ENCODE measurements around the gene ATG5.
A peak's percentile ranks its signal among the peaks of the same experiment; 100 is the strongest.
"Not testable (repeated sequence)": the region's sequence is repeated elsewhere in the genome, so short reads cannot be mapped to it uniquely, and the experiment has no call there.

The ATG5 gene

DNA sequence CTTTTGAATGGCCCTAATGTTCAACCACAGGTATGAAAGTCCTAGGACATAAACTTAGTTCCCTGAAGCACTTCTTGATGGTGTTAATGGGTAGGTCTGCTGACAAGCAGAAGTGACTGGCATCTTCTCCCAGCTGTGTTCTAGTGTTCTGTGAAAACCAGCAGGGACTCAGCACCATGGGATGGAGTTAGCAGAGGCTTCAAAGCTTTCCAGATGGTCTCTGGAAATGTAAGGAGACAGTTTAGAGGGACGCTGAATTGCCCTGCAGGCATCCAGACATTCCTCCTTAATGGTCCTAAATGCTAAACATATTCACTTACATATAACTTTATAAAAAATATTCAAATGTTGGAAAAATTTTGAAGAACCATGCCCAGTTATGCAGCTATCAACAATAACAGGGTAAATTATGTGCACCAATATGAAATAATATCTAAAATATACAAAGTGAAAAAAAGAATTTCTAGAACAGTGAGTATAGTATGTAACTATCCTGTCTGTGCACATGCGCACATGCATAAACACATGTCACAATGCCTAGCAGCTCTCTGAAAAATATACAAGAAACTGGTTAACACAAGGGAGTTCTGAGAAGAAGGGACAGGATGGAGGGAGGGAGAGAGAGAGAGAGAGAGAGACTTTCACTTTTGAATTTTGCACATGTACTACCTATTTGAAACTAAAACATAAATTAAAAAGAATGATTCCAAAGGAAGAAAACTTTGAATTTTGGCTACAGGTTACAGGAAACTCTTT lies 152.3 kb downstream of the ATG5 start:
- no peak for DNase-seq

GRCh38 chr6:106170030-106170791 lies 155.3 kb downstream of the ATG5 start:
- DNase-seq, result no peak

- DNase-seq, result no peak
These were observed 156.0 kb downstream of the ATG5 start for GRCh38 chr6:106169517-106169916.

DNA sequence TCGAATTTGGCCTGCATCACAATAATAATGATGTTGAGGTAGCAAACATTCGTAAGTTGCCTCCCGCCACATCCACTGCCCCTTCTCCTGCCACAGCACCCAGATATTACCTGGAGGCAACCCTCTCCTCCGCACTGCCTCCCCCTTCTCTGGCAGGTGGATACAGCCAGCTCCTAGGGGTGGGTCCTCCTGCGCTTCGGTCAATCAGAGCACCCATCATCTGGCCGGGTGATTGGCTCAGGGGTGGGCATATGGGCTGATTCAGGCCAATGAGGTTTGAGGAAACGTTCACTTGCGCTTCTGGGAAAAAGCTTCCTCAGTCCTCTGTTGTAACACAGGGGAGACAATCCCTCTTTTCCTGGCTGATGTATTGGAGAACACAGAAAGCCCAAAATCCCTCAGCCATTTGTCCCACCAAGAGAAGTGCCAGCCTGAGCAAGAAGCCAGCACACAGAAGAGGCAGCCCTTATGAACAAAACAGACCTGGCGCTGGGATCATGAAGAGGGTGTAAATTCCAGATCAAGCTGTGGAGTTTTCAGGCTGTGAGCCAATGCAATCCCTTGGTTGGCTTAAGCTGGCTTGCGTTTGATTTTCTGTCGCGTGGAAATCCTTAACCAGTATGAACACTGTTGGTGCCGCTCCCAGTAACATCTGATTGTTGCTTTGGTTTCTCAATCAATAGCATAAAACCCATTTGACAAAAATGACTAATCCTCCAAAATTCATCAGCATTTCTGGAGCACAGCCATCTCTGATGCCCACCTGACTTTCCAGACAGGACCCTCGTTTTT lies 157.3 kb downstream of the ATG5 start:
- no peak for DNase-seq

GRCh38 chr6:106167096-106167814 lies 158.3 kb downstream of the ATG5 start:
- DNase-seq, result no peak

GRCh38 chr6:106165885-106166485 lies 159.6 kb downstream of the ATG5 start:
- DNase-seq, result no peak

DNA sequence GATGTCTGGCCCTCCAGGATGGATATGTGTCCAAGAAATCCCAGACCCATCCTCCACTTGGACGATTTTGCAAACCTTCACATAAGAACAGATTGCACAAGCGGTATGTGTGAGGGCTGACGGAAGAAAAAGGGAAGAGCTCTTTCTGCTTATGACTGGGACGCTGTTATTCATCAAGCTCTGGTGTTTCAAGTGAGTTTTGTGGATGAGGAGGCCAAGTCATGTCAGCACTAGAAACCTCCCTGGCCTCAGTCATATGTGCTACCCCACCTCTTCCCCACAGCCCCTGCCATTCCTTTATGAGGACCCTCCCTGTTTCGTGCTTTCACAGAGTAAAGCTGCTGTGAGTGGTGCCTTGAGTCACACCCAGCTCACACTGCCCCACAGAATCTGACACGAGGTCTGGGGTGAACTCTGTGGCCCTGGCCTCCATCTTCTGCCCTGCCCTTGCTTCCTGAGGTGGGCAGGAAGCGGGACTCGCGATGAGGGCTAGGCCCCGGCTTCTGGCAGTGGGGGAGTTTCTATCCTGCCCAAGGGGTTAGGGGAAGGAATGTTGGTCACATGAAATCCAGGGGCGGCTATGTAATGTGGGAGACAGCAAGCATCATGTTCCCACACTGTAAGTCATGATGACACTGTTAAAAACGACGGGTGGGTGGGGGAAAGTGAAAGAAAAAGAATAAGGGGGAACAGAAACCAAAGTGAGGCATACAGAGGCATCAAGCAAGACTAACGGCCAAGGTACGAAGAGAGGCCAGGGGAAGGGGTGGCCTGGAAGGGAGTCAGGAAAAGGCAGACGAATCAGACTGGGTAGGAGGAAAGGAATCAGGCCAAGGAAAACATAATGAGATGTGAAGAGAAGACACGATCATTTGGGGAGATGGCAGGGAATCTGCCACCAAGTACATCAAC lies 161.3 kb downstream of the ATG5 start:
- no peak for DNase-seq

DNA sequence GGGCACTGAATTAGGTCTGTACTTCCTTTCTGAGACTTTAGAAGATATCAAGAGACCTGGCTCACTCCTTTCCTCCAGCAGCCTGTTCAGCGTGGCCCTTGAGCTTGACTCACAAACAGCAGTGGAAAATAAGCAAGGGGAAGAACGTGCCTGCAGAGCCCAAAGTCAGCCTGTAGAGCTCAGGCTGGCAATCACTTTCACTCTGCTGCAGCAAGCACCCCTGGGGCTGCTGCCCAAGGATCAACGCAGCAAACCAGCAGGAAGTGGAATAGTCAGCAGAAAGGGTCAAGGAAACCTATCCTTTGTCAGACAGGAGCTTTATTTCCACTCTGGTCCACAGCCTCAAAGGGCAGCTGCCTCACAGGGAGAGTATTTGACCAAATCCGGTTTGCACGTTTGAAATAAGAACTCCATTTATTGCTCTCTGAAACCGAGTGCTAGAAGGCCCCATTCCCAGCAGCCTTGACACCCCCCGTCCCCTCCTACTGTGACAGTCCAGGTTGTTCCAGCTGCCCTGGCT lies 162.1 kb downstream of the ATG5 start:
- DNase-seq, result peak; percentile 48

DNA sequence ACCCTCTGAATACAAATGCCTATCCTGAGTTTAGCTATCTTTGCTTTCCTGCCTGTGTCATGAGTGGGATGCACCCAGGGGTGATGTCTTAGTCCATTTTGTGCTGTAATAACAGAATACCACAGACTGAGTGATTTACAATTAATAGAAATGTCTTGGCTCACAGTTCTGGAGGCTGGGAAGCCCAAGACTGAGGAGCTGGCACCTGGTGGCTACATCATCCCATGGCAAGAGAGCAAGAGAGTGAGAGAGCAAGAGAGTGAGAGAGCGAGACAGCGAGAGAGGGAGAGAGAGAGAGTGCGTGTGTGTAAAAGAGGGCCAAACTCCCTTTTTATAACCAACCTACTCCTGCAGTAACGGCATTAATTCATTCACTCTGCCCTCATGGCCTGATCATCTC lies 162.6 kb downstream of the ATG5 start:
- DNase-seq, result no peak

- no peak for DNase-seq
These were observed 163.7 kb downstream of the ATG5 start for GRCh38 chr6:106161893-106162292.

DNA sequence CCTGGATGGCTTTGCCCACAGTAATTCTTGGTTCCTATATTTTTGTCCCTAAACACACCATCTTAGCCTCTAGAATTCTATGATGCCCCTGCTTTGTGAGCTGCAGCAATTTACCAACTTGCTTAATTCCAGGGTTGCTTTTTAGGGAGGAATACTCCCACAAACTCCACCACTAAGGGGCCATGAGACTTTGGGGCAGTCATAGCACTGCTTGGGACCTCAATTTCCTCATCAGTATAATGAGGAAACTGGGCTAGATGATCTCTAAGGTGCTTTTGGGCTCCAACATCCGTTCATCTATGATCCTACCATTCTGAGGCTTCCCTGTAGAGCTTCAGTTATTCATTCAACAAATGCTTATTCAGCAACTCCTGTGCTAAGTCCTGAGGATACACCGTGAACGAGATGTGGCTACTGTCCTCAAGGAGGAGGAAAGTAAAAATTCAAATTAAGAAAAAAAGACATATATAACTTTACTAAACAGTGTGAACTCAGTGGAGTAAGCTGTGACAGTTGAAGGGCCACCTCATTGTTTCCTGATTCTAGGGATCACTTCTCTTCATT lies 164.2 kb downstream of the ATG5 start:
- no peak for DNase-seq

GRCh38 chr6:106160189-106160588 lies 165.4 kb downstream of the ATG5 start:
- no peak for DNase-seq

- no peak for DNase-seq
These were observed 166.0 kb downstream of the ATG5 start for GRCh38 chr6:106159531-106159940.

GRCh38 chr6:106158816-106159215 lies 166.7 kb downstream of the ATG5 start:
- DNase-seq, result no peak

GRCh38 chr6:106156863-106157262 lies 168.7 kb downstream of the ATG5 start:
- DNase-seq, result no peak

GRCh38 chr6:106156413-106156812 lies 169.1 kb downstream of the ATG5 start:
- DNase-seq, result no peak

- no peak for DNase-seq
These were observed 170.2 kb downstream of the ATG5 start for GRCh38 chr6:106155219-106155830.

DNA sequence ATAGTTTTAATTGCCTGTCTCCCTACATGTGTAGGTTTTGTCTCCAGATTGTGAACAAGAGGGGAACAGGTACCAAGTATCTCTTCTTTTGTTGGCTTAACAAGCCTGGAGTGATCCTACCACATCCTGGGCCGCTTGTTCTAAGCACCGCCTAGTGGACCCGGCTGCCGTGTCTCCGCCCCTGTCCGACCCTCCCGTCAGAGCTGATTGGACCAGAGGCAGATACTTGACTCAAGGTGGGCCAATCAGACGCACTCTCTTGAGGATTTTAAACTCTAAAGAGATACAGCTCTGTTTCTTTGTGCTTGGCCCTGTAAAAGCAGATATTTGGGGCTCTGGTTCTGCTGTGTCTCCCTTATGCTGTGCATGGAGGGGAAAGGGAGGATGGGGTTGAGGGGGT lies 171.2 kb downstream of the ATG5 start:
- DNase-seq, result no peak

DNA sequence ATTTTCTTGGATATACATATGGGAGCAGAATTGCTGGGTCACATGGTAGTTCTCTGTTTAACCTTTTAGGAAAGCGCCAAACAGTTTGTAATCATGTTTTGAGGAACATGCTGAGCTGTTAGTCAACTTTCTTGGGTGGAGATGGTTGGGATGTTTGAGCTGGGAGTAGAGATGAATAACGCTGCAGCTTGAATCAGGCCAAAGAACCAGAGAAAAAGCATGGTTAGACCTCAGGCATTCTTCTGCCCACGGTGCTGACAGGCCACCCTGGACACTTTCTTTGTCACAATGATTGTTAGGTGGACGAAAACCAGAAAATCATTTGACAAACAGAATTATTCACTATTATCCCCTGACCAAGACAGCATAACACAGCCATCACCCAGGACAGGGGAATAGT lies 172.6 kb downstream of the ATG5 start:
- DNase-seq, result no peak

DNA sequence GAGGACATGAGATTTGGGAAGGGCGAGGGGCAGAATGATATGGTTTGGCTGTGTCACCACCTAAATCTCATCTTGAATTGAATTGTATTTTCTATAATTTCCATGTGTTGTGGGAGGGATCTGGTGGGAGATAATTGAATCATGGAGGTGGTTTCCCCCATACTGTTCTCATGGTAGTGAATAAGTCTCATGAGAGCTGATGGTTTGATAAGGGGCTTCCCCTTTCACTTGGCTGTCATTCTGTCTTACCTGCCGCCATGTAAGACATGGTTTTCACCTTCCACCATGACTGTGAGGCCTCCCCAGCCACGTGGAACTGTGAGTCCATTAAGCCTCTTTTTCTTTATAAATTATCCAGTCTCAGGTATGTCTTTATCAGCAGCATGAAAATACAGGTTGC lies 173.1 kb downstream of the ATG5 start:
- DNase-seq, result not testable (repeated sequence)

Measured in right hindlimb (tissue), 1 donor.